NCI-H1105 treated with DMSO at 0.1 percent for 48 hours (cell line): ENCODE results near the gene TRIM38.
A peak's percentile ranks its signal among the peaks of the same experiment; 100 is the strongest.
"Not testable (repeated sequence)": the region's sequence is repeated elsewhere in the genome, so short reads cannot be mapped to it uniquely, and the experiment has no call there.

Source experiments
- DNase-seq: peaks from one replicate; lab custom pipeline; 2025; lab: John Stamatoyannopoulos, UW

TRIM38 gene

GRCh38 chr6:26006086-26006939 is 43.7 kb downstream of the TRIM38 start:
- peak; percentile 16 for DNase-seq

- not testable (repeated sequence) for DNase-seq
These were observed 44.3 kb downstream of the TRIM38 start for GRCh38 chr6:26006940-26007305.

- no peak for DNase-seq
These were observed 45.9 kb downstream of the TRIM38 start for GRCh38 chr6:26008470-26008869.

- DNase-seq: no peak
These were observed 47.2 kb downstream of the TRIM38 start for GRCh38 chr6:26009817-26010216.

- no peak for DNase-seq
These were observed 49.5 kb downstream of the TRIM38 start for GRCh38 chr6:26012061-26012460.

- DNase-seq: not testable (repeated sequence)
These were observed 51.8 kb downstream of the TRIM38 start for GRCh38 chr6:26014386-26014785.

GRCh38 chr6:26016245-26016962 is 53.8 kb downstream of the TRIM38 start:
- DNase-seq: no peak

GRCh38 chr6:26016963-26017631 is 54.5 kb downstream of the TRIM38 start:
- no peak for DNase-seq

- no peak for DNase-seq
These were observed 55.0 kb downstream of the TRIM38 start for GRCh38 chr6:26017632-26017966.

GRCh38 chr6:26019261-26019830 is 56.7 kb downstream of the TRIM38 start:
- DNase-seq: no peak

GRCh38 chr6:26019967-26020328 is 57.3 kb downstream of the TRIM38 start:
- DNase-seq: no peak

GRCh38 chr6:26020329-26021000 is 57.9 kb downstream of the TRIM38 start:
- peak; percentile 95 for DNase-seq

- DNase-seq: peak; percentile 89
These were observed 58.4 kb downstream of the TRIM38 start for GRCh38 chr6:26021001-26021349.

GRCh38 chr6:26021350-26022131 is 58.9 kb downstream of the TRIM38 start:
- peak; percentile 97 for DNase-seq

GRCh38 chr6:26022132-26022472 is 59.5 kb downstream of the TRIM38 start:
- peak; percentile 87 for DNase-seq

- DNase-seq: no peak
These were observed 60.1 kb downstream of the TRIM38 start for GRCh38 chr6:26022737-26023136.

- no peak for DNase-seq
These were observed 62.0 kb downstream of the TRIM38 start for GRCh38 chr6:26024651-26025046.

GRCh38 chr6:26025047-26025893 is 62.7 kb downstream of the TRIM38 start:
- DNase-seq: no peak

- DNase-seq: peak; percentile 95
These were observed 63.6 kb downstream of the TRIM38 start for GRCh38 chr6:26025894-26026832.
